Epithelial cell of proximal tubule (primary cell): ENCODE data around the gene MED29. TPM values are rescaled to one million over a fixed set of nuclear protein-coding genes. Genes with fewer than 3 reads are reported as not detected.

ENCODE experiments used
- DNase-seq: peaks from one replicate; pipeline ENCODE4 v3.0.0-alpha.2; 2011; ENCODE audit warnings: low read depth
- H3K4me3 ChIP-seq: 2 replicates; pipeline ENCODE4 v1.5.1; 2011; ENCODE audit warnings: low read depth, mild to moderate bottlenecking, low read length
- CTCF ChIP-seq: conservative IDR thresholded peaks from 2 replicates; pipeline ENCODE4 v1.5.1; 2012; ENCODE audit warnings: low read depth, mild to moderate bottlenecking, low read length
- total RNA-seq: library from RNA; depleted of rRNA; stranded (reverse); fragments of >200 nt; gene quantifications from 2 replicates; pipeline ENCODE4 v1.2.3, GENCODE V29; 2015

The MED29 gene
- total RNA-seq, 1 donor from 2014 or later: 20.9 TPM

DNA sequence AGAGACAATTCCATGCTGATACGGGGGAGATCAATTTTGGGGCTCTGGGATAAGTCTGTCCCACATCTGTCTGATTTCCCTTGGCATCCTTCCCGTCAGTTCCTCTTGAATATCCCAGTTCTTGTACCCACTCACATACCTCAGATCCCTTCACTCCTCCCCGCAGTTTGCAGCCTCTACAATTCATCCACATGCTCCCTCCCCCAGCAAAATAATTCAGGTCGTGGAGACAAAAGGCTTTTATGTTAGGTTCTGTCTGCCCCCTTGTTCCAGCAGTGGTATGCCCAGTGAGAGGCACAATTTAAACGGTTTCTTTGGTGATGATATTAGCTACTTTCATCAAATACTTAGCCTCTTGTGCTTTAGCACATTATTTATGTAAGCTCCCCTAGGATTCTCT, 35.0 kb downstream of the MED29 start:
- no peak for TF ChIP-seq CTCF
- no peak for DNase-seq
- no peak overlapping the region for H3K4me3 ChIP-seq

DNA sequence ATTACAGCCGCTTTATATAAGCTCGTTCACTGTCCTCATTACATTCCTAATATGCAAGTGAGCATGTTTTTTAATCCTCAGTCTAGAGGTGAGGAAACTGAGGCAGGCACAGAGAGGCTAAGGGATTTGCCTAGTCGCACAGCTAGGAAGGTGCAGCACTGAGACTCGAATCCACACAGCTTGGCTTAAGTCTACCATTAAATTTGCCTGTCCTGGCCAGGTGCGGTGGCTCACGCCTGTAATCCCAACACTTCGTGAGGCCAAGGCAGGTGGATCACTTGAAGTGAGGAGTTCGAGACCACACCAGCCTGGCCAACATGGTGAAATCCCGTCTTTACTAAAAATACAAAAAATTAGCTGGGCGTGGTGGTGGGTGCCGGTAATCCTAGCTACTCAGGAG, 36.5 kb downstream of the MED29 start:
- DNase-seq: no peak
- no peak overlapping the region for H3K4me3 ChIP-seq
- no peak for TF ChIP-seq CTCF

GRCh38 chr19:39428283-39429112, 37.3 kb downstream of the MED29 start:
- no peak overlapping the region for H3K4me3 ChIP-seq
- DNase-seq: no peak
- no peak for TF ChIP-seq CTCF

DNA sequence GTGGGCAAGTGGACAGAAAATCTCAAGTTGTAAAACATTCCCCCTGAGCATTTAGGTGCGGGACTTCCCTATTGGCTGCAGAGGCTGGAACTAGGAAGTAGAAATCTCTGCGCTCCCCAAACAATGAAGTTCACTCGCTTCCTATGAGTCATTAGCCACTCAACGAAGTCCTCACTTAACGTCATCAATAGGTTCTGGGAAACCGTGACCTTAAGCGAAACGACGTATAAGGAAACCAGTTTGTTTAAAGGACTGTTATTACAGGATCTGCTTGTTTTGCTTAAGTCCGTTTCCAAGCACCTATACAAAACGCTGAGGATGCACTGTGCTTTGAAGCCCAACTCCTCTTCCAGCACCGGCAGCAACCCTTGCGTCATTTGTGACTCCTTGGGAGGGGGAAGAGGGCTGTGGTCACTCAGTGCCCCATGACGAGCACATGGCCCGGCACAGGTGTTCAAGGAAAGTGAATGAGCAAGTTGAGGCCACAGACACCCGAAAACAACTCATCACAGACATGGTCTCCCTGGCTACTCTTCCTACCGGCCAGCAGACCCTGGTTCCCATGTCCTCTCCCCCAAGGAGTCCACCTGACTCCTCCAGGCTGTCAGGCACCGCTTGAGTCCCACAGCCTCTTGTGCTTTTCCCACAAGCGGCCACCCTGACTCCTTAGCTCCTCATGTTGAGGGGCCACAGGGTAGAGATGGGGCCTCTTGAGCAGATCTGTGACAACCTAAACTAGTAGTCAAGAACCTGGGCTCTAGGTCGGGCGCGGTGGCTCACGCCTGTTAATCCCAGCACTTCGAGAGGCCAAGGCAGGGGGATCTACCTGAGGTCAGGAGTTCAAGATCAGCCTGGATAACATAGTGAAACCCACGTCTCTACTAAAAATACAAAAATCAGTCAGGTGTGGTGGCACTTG, 39.8 kb downstream of the MED29 start:
- DNase-seq: no peak
- no peak for TF ChIP-seq CTCF
- H3K4me3 ChIP-seq: no peak overlapping the region

- no peak for DNase-seq
- no peak overlapping the region for H3K4me3 ChIP-seq
- TF ChIP-seq CTCF: no peak
Measured at GRCh38 chr19:39432677-39433025, 41.5 kb downstream of the MED29 start.

GRCh38 chr19:39433480-39434079, 42.4 kb downstream of the MED29 start:
- TF ChIP-seq CTCF: no peak
- no peak overlapping the region for H3K4me3 ChIP-seq
- DNase-seq: no peak
